IPS-18a (cell line): ENCODE results near the gene SERINC2.

Experiments used
- H3K27ac ChIP-seq: one replicate; pipeline ENCODE4 v1.5.1; 2013; ENCODE audit warnings: low read length
- H3K27me3 ChIP-seq: one replicate; pipeline ENCODE4 v1.6.1; 2013; ENCODE audit warnings: mild to moderate bottlenecking, low read length; ENCODE audit not compliant: control insufficient read depth, insufficient read depth
- H3K36me3 ChIP-seq: one replicate; pipeline ENCODE4 v1.6.1; 2013; ENCODE audit warnings: low read depth, low read length; ENCODE audit not compliant: control insufficient read depth
- H3K4me1 ChIP-seq: one replicate; pipeline ENCODE4 v1.6.1; 2013; ENCODE audit warnings: low read depth, low read length; ENCODE audit not compliant: control insufficient read depth
- H3K4me3 ChIP-seq: one replicate; pipeline ENCODE4 v1.5.1; 2013; ENCODE audit warnings: low read length
- H3K9ac ChIP-seq: one replicate; pipeline ENCODE4 v1.6.1; 2013; ENCODE audit warnings: mild to moderate bottlenecking, low read length, moderate library complexity
- H3K9me3 ChIP-seq: one replicate; pipeline ENCODE4 v1.6.1; 2013; ENCODE audit warnings: low read depth, low read length; ENCODE audit not compliant: control insufficient read depth

SERINC2 gene

GRCh38 chr1:31412732-31413404 is at the start of gene SERINC2:
Gene SERINC2, plus strand, starts transcription at chr1:31413213. Its CDS starts 53 bp downstream, at chr1:31413266.
- Histone ChIP-seq H3K27ac (no peak within 1 kb of the TSS), H3K4me1 (peaks cover 18% of the 10 kb centered on the region), H3K9ac (peak within 1 kb of the TSS; percentile 71)

GRCh38 chr1:31364561-31365250 is 48.3 kb upstream of the SERINC2 start:
- peaks cover 28% of the 10 kb centered on the region for H3K36me3 ChIP-seq
- H3K27ac ChIP-seq, result no peak overlapping the region
- no peak overlapping the region for H3K9ac ChIP-seq
- no peaks in the 10 kb centered on the region for H3K27me3 ChIP-seq
- no peak overlapping the region for H3K4me3 ChIP-seq
- H3K4me1 ChIP-seq, result peaks cover 13% of the 10 kb centered on the region
- H3K9me3 ChIP-seq, result no peaks in the 10 kb centered on the region

More at GRCh38 chr1:31412732-31413404, at the start of gene SERINC2:
- Histone ChIP-seq H3K9me3 (no peaks in the 10 kb centered on the region), H3K36me3 (no peaks in the 10 kb centered on the region), H3K27me3 (peaks cover 5% of the 10 kb centered on the region), H3K4me3 (peak within 1 kb of the TSS; percentile 73)

DNA sequence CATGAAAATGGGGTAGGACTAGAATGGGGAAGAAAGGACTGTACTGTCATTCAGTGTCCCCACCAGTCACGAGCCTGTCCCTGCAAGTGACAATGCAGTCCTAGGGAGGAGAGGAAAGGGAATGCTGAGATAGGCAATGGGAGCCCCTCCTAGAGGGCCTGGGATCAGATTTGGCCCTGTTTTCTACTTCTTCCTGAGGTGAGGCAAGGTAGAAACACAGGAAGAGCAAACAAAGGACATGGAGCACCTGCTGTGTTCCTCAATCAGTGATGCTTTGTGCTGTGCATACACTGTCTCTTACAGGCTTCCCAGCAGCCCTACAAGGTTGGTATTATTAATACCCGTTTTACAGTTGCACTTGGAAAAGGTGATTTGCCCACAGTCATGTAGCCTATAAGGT is 46.2 kb upstream of the SERINC2 start:
- peak overlapping the region; percentile 34 for H3K27ac ChIP-seq
- no peak overlapping the region for H3K9ac ChIP-seq
- H3K27me3 ChIP-seq, result no peaks in the 10 kb centered on the region
- H3K4me3 ChIP-seq, result no peak overlapping the region
- peaks cover 28% of the 10 kb centered on the region for H3K36me3 ChIP-seq
- no peaks in the 10 kb centered on the region for H3K9me3 ChIP-seq
- peaks cover 13% of the 10 kb centered on the region for H3K4me1 ChIP-seq

DNA sequence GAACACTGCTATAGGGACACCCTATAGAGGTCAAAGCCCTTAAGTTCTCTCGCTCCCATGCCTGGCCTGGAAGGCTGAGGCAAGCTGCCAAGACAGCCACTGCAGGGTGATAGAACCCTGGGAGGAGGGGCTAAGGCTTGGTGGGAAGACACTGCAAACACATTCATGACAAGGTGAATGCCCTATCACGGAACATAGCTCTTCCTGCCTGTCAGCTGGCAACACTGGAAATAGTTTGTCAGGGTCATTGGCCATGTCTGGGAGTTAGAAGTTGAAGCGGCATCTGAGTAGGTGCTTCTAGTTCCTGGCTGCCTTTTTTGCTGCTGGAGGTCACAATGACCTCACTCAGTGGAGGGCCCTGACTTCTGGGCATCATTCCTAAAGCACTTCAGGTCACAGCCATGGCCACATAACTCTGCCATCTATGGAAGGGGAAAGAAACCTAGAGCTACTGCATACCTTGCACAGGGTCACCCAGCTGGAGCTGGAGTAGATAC is 44.4 kb upstream of the SERINC2 start:
- no peak overlapping the region for H3K9ac ChIP-seq
- H3K36me3 ChIP-seq, result peaks cover 28% of the 10 kb centered on the region
- H3K4me1 ChIP-seq, result peaks cover 23% of the 10 kb centered on the region
- H3K9me3 ChIP-seq, result no peaks in the 10 kb centered on the region
- peaks cover 5% of the 10 kb centered on the region for H3K27me3 ChIP-seq
- H3K4me3 ChIP-seq, result no peak overlapping the region
- H3K27ac ChIP-seq, result no peak overlapping the region

GRCh38 chr1:31370021-31370420 is 43.0 kb upstream of the SERINC2 start:
- Histone ChIP-seq H3K4me3 (no peak overlapping the region), H3K27ac (no peak overlapping the region), H3K4me1 (peaks cover 23% of the 10 kb centered on the region), H3K9ac (no peak overlapping the region), H3K27me3 (peaks cover 5% of the 10 kb centered on the region), H3K9me3 (no peaks in the 10 kb centered on the region), H3K36me3 (peaks cover 14% of the 10 kb centered on the region)

- Histone ChIP-seq H3K9ac (no peak overlapping the region), H3K27ac (no peak overlapping the region), H3K36me3 (peaks cover 10% of the 10 kb centered on the region), H3K9me3 (no peaks in the 10 kb centered on the region), H3K4me3 (no peak overlapping the region), H3K27me3 (peaks cover 5% of the 10 kb centered on the region), H3K4me1 (peaks cover 23% of the 10 kb centered on the region)
Observed at GRCh38 chr1:31370565-31370964, 42.4 kb upstream of the SERINC2 start.

- H3K4me3 ChIP-seq, result no peak overlapping the region
Observed at GRCh38 chr1:31371121-31371959, 41.7 kb upstream of the SERINC2 start.

GRCh38 chr1:31372051-31372450 is 41.0 kb upstream of the SERINC2 start:
- H3K4me3 ChIP-seq, result peak overlapping the region; percentile 79
- H3K9ac ChIP-seq, result no peak overlapping the region

More at GRCh38 chr1:31371121-31371959, 41.7 kb upstream of the SERINC2 start:
- H3K36me3 ChIP-seq, result peaks cover 4% of the 10 kb centered on the region
- no peak overlapping the region for H3K27ac ChIP-seq
- no peaks in the 10 kb centered on the region for H3K9me3 ChIP-seq
- H3K27me3 ChIP-seq, result peaks cover 5% of the 10 kb centered on the region
- H3K9ac ChIP-seq, result no peak overlapping the region
- H3K4me1 ChIP-seq, result peaks cover 23% of the 10 kb centered on the region

GRCh38 chr1:31372751-31373055 is 40.3 kb upstream of the SERINC2 start:
- peaks cover 18% of the 10 kb centered on the region for H3K4me1 ChIP-seq
- H3K27me3 ChIP-seq, result peaks cover 5% of the 10 kb centered on the region
- peak overlapping the region; percentile 83 for H3K9ac ChIP-seq
- no peaks in the 10 kb centered on the region for H3K36me3 ChIP-seq
- peak overlapping the region; percentile 79 for H3K4me3 ChIP-seq
- peak overlapping the region; percentile 60 for H3K27ac ChIP-seq
- no peaks in the 10 kb centered on the region for H3K9me3 ChIP-seq

More at GRCh38 chr1:31372051-31372450, 41.0 kb upstream of the SERINC2 start:
- no peak overlapping the region for H3K27ac ChIP-seq
- H3K9me3 ChIP-seq, result no peaks in the 10 kb centered on the region
- peaks cover 5% of the 10 kb centered on the region for H3K27me3 ChIP-seq
- H3K4me1 ChIP-seq, result peaks cover 19% of the 10 kb centered on the region
- H3K36me3 ChIP-seq, result no peaks in the 10 kb centered on the region

DNA sequence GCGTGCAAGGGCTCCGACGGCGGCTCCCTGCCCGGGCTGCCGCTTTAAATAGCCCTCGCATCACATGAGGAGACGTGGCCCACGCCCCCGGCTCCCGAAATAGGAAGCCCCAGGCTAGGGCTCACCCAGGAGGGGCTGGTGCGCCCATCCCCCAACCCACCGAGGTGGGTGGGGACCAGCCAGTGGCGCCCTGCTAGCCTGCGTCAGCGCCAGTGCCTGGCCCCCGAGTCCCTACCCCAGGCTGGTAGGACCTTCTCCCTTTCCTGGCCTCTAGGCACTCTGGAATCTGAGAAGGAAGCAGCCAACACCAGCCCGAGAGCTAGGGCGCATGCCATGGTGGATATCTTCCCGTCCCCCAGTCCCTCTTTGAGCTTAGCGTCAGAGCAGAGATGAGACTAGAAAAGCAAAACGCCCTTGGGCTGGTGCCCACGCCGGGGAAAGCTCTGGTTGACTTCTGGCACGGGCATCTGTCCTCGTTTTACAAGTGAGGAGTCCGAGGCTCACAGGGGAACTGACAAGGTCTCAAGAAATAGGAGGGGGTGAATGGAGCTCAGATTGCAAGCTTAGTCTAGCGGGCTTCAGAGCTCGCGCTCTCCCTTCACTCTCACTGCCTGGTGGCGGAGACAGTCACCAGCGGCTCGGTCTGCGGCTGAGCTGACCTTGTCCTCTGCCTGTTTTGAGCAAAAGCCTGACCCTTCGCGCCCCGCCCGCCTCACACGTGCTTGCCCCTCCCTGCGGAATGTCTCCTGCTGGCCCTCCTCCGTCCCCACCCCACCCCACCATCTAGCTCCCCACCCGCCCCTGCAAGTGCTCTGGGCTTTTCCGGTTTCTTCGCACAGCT is 39.7 kb upstream of the SERINC2 start, which contains the start of gene FABP3:
Gene FABP3 (minus strand): TSS at position 21 of the 841 bp plus-strand sequence. CDS start 62 bp downstream, outside the sequence.
- no peaks in the 10 kb centered on the region for H3K36me3 ChIP-seq
- peak within 1 kb of the TSS; percentile 60 for H3K27ac ChIP-seq
- H3K27me3 ChIP-seq, result peaks cover 5% of the 10 kb centered on the region
- peak within 1 kb of the TSS; percentile 79 for H3K4me3 ChIP-seq
- H3K9ac ChIP-seq, result peak within 1 kb of the TSS; percentile 83
- H3K4me1 ChIP-seq, result peaks cover 18% of the 10 kb centered on the region
- no peaks in the 10 kb centered on the region for H3K9me3 ChIP-seq
